HS-5 (cell line): ENCODE results near the gene PDE7B.
"Not testable (repeated sequence)": the region's sequence is repeated elsewhere in the genome, so short reads cannot be mapped to it uniquely, and the experiment has no call there.

Source experiments
- DNase-seq: peaks from one replicate; pipeline ENCODE4 v3.0.0-alpha.2; 2012; ENCODE audit warnings: low read depth

The PDE7B gene

GRCh38 chr6:136072691-136073090 lies 221.2 kb downstream of the PDE7B start:
- no peak for DNase-seq

GRCh38 chr6:136073216-136073615 lies 221.7 kb downstream of the PDE7B start:
- DNase-seq, result no peak

DNA sequence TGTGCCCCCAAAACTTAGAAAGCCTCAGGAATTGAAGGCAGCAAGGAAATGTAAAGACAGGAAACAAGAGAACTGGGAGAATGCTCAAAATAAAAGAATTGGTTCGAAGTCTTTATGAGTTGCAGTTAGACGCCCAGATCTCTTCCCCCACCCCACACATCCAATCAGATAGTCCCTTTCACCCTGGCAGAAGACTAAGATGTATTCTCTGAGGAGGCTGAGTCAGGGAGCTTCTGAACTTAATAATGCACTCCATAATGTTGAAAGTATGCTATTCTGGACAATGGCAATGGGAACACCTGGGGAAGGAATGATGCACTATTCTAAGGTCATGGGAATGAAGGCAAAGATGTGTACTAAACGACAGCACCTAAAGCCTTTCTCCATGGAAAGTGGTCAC lies 225.0 kb downstream of the PDE7B start:
- DNase-seq, result no peak

- DNase-seq, result peak; percentile 97
These were observed 226.5 kb downstream of the PDE7B start for GRCh38 chr6:136077834-136078576.

- no peak for DNase-seq
These were observed 228.4 kb downstream of the PDE7B start for GRCh38 chr6:136079701-136080565.

DNA sequence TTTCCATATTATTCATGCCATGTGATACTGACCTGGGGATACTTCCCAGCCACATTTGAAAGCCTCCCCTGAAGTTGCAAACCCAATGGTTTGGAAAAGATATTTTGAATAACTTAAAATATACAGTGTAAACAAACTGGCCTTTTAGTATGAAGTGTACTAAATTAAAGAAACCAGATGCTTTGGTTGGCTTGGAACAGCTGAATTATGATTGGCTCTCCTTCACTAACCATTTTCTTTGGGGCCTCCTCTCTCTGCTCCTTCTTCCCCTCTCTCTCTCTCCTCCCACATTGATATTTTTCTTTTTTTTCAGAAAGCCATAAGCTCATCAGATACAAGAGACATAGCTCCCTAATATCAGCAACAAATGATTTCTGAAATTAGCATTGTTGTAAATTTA lies 232.0 kb downstream of the PDE7B start:
- DNase-seq, result no peak

- no peak for DNase-seq
These were observed 232.9 kb downstream of the PDE7B start for GRCh38 chr6:136084403-136084802.

GRCh38 chr6:136085370-136086115 lies 234.0 kb downstream of the PDE7B start:
- no peak for DNase-seq

GRCh38 chr6:136086686-136087085 lies 235.2 kb downstream of the PDE7B start:
- DNase-seq, result no peak

DNA sequence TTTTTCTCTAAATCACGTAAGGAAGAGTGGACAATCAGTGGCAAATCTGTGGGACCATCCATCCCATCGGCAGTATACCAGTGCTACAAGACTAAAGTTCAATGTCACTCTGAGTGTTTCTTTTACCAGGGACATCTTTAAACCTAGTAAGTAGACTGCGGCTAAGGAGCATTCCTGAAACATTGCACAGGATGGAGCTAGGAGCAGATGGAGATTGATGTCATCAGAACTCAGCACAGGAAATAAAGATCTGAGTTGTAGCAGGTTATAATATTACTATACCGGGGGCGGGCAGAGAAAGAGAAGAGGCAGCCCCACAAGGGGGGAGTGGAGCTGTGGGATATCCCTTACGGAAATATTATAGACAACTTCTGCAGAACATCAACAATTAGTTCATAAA lies 236.5 kb downstream of the PDE7B start:
- no peak for DNase-seq

- no peak for DNase-seq
These were observed 237.2 kb downstream of the PDE7B start for GRCh38 chr6:136088693-136089092.

GRCh38 chr6:136089876-136090275 lies 238.4 kb downstream of the PDE7B start:
- DNase-seq, result no peak

DNA sequence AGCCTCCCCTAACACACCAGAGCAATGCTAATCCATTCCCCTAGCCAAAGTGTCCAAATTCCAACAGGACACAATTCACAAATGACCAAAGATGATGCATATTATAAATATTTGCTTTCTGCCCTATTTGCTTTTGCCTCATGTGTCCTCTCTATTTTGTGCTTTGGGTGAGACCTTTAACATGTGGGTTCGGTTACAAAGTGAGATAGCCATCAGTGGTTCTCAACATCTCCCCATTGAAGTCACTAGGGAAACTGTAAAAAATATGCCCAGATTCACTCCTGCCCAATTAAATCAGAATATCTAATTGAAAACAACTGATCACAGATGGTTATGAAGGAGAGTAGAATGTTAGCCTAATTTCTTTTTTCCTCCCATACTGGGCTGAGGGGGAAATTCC lies 239.4 kb downstream of the PDE7B start:
- DNase-seq, result no peak

- DNase-seq, result no peak
These were observed 241.4 kb downstream of the PDE7B start for GRCh38 chr6:136092897-136093296.

DNA sequence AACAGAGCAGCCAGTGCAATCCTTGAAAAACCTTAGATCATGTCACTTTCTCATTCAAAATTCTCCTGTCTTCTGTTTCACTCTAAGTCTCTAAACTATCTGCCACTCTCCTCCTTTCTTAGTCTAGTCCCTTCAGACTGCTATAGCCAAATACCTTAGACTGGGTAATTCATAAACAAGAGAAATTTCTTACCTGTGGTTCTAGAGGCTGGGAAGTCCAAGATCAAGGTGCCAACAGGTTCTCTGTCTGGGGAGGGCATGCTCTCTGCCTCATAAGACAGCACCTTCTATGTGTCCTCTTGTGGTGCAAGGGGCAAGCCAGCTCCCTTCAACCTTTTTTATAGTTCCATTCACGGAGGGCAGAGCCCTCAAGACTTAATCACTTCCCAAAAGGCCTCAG lies 242.3 kb downstream of the PDE7B start:
- DNase-seq, result no peak

DNA sequence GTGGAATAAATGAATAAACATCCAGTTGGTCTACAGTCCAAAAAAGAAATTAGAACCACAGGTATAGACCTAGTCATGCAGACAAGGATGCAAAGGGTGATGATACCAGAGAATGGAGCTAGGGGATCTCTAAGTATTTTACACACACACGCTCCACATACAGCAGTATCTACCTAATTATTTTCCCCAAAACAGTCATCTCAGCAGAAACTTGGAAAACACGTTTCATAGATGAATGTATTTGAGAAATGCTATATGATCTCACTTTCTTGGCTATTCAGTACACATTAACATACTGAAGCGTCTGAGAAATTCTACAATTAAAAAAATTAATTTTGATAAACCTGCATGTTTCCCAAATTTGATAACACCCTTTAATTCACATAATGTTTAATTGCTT lies 243.3 kb downstream of the PDE7B start:
- no peak for DNase-seq

DNA sequence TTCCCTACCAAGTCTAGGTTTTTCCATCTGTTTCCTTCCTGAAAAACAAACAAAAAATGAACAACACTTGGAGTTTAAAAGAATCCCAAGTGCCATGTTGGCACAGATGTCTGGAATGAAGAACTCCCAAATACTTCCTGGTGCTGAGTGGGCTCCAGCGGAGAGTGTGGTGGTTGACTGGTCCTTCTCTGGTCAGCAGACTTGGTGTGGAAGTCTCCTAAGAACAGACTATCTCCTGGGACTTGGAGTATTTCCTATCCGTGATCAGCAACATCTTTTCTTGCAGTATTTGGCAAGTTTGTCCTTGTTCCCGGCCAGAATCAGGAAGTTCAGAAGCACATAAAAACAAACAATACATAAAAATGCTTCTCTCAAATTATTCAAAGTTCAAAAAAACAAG lies 244.5 kb downstream of the PDE7B start:
- no peak for DNase-seq

- no peak for DNase-seq
These were observed 251.6 kb downstream of the PDE7B start for GRCh38 chr6:136102991-136103688.

- no peak for DNase-seq
These were observed 252.3 kb downstream of the PDE7B start for GRCh38 chr6:136103763-136104311.

DNA sequence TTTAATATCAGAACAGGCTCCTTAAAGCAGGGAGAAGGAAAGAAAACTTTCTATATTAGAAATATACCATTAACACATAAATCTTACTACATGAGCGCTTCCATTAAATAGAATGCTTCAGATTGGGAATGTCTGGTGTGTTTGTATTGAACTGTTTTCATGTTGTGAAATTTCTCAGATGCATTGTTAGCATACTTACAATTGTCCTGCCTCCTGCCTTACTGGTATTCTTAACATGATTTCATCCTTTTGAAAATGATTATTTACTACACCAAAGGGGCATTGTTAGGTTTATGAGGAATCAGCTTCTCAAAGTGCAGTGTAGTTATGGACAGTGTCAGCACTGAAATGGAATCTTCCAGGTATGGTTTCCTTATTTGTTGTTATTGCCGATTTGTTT lies 253.1 kb downstream of the PDE7B start:
- no peak for DNase-seq

GRCh38 chr6:136105797-136106196 lies 254.3 kb downstream of the PDE7B start:
- not testable (repeated sequence) for DNase-seq
